ENCODE results near the gene IGSF3.
"Not testable (repeated sequence)": the region's sequence is repeated elsewhere in the genome, so short reads cannot be mapped to it uniquely, and the experiment has no call there.

- not testable (repeated sequence) for TF ChIP-seq CTCF (conservative IDR thresholded peaks at IDR 0.05; ENCODE audit: low read depth in 2 of 2); EZH2 (IDR thresholded peaks at IDR 0.05; ENCODE audit: low read depth, unreplicated experiment); POLR2AphosphoS5 (IDR thresholded peaks at IDR 0.05; ENCODE audit: low read depth); NANOG (IDR thresholded peaks at IDR 0.05; ENCODE audit: borderline replicate concordance); EZH2phosphoT487 (IDR thresholded peaks at IDR 0.05; ENCODE audit: unreplicated experiment); REST (IDR thresholded peaks at IDR 0.05; ENCODE audit: unreplicated experiment); CREB1 (CRISPR knock-in tag; IDR thresholded peaks at IDR 0.05; ENCODE audit: low read depth); ETS1 (IDR thresholded peaks at IDR 0.05); STAT1 (IDR thresholded peaks at IDR 0.05; ENCODE audit: unreplicated experiment); JUNB (IDR thresholded peaks at IDR 0.05; ENCODE audit: unreplicated experiment); ZNF114 (CRISPR knock-in tag; IDR thresholded peaks at IDR 0.05); ZNF462 (CRISPR knock-in tag; IDR thresholded peaks at IDR 0.05)
Measured at GRCh38 chr1:116596742-116597307, 70.7 kb downstream of the IGSF3 start.
